Dedifferentiated amniotic fluid mesenchymal stem cell (primary cell): Measurements from ENCODE around the gene ERBB2.
"Not testable (repeated sequence)": the region's sequence is repeated elsewhere in the genome, so short reads cannot be mapped to it uniquely, and the experiment has no call there.

Experiments
- DNase-seq: peaks from one replicate; pipeline ENCODE4 v3.0.0-alpha.2; 2016; ENCODE audit errors: extremely low spot score

The ERBB2 gene

GRCh38 chr17:39744836-39745215 is 45.0 kb downstream of the ERBB2 start:
- DNase-seq = no peak

DNA sequence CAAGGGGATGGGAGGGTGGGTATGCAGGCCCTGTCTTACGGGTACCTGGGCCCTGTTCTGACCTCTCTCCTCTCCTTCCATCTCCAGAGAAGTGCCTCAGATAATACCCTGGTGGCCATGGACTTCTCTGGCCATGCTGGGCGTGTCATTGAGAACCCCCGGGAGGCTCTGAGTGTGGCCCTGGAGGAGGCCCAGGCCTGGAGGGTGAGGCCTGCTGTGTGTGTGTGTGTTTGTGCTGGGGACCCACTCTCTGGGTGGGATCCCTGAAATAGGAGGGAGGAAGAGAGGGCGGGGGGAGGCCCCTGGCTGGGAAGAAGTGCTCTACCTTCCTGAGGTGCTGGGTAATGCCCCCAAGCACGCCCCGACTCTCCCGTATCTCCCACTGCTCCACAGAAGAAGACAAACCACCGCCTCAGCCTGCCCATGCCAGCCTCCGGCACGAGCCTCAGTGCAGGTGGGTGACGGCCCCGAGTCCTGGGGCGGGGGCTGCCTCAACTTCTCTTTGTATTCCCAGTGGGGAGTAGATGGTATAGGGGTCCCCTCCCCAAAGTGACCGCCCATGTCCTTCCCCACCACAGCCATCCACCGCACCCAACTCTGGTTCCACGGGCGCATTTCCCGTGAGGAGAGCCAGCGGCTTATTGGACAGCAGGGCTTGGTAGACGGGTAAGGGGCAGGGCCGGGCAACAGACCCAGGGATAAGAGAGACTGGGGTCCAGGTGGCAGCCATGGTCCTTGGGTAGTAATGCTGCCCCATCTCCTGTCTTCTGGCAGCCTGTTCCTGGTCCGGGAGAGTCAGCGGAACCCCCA is 45.7 kb downstream of the ERBB2 start:
- DNase-seq = no peak

- no peak for DNase-seq
Measured at GRCh38 chr17:39746145-39746461, 46.2 kb downstream of the ERBB2 start.

DNA sequence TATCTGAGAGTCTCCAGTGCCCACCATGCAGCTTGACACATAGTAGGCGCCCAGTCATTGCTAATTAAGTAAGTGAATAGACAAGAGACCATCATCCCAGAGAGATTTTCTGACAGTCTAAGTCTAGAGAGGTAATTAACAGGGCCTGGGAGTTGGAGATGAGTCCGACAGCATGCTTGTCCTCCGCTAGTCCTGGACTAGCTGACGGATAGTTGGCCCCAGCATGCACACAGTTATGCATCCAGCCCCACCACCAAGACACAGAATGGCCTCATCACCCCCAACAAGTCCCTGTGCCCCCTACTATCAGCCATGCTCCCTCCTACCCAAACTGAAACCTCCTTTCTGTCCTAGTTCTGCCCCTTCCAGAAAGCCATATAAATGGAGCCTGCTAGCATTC is 47.9 kb downstream of the ERBB2 start:
- no peak for DNase-seq

DNA sequence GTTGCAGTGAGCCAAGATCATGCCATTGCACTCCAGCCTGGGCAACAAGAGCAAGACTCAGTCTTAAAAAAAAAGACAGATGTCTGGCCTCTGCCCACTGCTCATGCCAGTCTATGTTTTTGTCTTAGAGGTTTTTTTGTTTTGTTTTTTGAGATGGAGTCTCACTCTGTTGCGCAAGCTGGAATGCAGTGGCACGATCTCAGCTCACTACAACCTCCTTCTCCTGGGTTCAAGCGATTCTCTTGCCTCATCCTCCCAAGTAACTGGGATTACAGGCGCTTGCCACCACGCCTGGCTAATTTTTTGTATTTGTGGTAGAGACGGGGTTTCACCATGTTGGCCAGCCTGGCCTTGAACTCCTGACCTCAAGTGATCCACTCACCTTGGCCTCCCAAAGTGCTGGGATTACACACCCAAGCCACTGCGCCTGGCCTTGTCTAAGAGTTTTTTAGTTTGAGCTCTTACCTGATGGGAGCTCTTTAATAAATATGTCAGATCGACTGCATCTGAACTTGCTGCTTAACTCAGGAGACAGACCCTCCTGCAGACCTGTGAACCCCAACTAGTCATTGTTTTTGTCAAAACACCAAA is 48.7 kb downstream of the ERBB2 start:
- DNase-seq = not testable (repeated sequence)

DNA sequence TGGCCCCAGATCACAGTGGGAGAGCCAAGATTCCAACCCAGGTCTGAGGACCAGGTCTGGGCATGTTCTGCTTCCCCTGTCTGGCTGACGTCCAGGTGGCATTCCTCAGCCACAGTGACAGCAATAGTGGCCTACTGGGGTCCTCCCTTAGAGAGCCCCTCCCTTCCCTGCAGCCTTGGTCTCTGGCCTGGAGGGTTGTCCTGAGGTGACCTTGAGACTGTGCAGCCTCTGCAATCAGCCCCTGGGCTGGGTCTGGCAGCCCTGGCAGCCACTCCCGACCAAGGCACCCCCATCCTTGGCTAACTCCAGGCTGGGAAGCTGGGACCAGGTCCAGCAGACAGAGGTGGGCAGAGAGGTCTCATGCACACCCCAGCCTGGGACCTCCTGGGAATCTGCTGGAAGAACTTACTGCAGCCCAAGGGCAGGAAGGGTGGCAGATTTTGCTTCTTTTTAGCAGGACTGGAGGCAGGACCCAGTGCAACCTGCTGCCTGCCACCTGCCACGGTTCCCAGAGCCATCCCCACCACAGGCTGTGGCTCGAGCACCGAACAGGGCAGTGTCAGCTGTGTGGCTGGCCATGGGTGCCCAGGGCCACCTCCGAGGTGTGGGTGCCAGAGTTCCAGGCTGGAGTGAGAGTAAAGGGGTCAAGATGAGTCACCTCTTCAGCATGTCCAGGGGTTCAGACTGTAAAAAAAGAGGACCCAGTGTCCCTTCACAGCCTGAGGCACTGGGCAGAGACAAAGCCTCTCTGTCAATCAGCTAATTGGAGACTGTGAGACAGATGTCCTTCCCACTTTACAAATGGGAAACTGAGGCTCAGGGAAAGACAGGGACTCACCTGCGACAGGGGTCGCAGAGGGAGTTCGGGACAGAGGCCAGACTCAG is 50.5 kb downstream of the ERBB2 start:
- DNase-seq = no peak

DNA sequence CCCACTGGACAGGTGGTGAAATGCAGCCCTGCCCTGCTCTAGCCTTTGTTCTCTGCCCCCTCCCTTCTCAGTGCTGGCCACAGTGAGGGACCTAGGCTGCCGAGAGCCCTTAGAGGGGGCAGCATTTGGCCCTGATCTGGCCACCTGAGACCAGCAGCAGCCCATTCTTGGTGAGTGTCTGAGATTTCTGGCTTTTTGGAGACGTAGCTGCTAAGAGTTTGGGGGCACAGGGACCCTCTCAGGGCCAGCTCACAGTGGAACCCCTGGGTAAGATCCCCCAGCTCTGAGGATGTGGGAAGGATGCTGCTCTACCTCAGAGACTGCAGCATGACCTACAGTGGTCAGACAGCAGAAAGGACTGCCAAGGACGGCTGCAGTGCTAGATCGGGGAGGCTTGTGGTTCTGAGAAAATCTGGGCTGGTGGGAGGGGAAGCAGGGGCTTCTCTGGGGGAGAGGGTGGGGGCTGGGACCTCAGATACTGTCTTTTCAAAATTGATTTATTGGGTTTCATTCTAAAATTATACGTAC is 51.2 kb downstream of the ERBB2 start:
- no peak for DNase-seq

DNA sequence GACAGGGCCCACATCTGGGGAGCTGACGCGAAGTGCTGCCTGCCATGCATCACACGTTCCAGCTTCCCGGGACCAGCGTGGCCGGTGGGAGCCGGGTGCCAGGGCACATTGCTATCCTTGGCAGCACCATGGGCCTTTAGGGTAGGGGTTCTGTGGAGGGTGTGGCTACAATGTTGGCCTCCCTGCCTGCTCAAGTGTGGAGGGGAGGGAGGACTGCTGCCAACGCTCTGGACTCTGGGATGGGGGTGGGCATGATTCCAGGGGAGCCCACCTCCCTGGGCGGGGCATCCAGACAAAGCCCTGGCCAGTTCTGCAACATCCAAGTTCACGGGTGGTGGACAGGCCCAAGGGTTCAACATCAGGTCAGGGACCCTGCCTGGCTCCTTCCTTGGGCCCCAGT is 51.8 kb downstream of the ERBB2 start:
- DNase-seq = no peak

GRCh38 chr17:39752241-39752881 is 52.5 kb downstream of the ERBB2 start:
- no peak for DNase-seq

DNA sequence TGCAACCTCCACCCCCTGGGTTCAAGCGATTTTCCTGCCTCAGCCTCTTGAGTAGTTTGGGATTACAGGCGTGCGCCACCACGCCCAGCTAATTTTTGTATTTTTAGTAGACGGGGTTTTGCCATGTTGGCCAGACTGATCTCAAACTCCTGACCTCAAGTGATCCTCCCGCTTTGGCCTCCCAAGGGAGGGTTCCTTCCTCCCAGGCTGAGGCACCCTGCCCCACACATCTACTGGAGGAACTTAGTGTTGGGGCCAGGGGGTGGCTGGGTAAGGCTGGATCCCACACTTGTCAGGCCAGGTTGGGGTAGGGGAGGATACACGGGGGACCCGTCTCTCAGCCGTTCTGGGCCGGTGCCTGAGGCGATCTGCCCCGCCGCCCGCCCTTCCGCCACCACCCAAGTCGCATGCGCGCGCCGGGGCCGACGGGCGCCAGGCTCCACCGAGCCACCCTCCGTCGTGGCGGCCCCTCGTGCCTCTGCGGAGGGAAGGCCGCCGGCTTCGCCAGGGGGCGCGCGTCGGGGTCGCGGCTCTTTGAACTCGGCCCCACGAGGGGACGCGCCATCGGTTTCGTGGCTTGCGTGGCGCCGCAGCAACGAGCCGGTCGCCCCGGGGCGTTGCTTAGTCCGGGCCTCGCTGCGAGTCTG is 53.8 kb downstream of the ERBB2 start:
- no peak for DNase-seq

GRCh38 chr17:39754161-39754957 is 54.5 kb downstream of the ERBB2 start:
- DNase-seq = peak; percentile 65

DNA sequence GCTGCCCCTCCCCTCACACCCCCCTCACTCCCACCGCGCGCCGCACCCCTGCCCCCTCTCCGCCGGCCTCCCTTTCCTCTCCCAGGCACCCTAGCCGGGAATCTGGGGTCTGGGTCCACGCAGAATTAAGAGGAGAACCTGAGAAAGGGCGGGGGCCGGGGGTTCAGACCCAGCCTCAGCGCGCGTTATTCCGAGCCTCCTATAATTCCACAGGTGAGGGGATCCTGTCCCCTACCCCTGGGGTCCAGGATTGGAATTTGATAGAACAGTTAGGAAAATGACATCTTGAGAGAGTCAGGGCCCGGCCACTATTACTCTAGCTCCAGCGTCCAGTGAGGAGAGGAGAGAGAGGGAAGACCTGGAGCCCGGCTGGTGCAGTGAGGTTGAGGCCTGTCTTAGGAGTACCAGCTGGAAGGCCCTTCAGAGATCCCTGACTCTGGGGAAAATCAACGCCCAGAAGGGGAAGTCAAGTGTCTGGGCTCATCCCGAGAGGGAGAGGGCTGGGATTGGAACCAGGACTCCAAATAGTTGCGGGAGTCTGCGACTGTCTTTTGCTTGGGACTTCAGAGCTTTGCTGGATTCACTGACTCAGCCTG is 55.2 kb downstream of the ERBB2 start:
- no peak for DNase-seq

DNA sequence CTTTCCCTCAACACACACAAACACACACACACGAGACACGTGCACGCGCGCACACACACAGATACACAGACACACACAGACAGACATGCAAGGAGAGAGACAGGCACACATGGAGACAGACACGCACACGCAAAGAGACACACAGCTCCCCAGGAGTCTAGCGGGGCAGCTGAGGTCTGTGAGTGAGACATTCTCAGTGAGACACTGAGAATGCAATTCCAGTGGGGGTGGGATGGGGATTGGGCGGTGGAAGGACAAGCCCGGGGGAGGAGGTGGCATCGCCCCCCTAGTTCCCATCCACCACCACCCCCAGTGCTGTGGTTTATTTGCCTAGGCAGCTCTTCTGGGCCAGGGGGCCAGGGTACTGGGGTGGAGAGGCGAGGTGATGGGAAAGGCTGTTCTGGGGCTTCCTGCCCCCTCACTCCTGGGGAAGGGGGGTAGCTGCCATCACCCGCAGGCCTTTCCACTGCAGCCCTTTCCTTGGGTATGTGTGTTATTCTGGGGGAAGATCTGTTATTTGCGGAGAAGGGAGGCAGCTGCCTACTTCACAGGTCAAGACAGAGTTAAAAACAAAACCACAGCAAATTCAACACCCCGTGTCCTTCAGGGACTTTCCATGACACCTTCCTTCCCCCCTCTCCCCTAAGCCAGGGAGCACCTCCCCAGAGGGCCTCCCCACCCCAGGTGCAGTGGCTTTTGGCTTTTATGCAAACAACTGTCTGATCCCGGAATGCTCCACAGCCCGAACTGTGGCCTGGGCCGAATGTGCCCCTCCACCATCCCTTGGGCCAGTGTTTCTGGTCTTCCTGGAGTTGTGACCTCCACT is 55.9 kb downstream of the ERBB2 start:
- DNase-seq = no peak

GRCh38 chr17:39756380-39757079 is 56.7 kb downstream of the ERBB2 start:
- no peak for DNase-seq

DNA sequence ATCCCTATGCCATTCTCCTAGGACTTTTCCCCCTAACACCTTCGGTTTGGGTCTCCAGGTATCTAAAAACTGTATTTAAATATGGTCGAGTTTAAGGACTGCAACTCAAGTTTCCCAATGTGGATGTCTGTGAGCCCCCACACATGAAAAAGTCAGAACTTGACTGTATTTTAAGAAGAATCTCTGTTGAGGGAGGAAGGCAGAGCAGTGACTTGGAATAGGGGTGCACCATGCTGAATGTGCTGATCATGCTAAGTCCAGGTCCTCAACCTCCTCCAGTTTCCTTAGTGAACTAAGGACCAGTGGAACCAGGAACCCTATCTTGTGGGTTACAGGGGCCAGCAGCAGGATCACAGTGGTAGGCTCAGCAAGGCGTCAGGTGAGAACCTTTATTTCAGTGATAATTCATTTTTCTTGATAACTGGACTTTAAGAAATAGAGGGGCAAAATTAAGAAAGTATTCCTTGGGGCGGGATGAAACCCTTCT is 57.4 kb downstream of the ERBB2 start:
- no peak for DNase-seq

- DNase-seq = no peak
Measured at GRCh38 chr17:39757931-39758873, 58.3 kb downstream of the ERBB2 start.

DNA sequence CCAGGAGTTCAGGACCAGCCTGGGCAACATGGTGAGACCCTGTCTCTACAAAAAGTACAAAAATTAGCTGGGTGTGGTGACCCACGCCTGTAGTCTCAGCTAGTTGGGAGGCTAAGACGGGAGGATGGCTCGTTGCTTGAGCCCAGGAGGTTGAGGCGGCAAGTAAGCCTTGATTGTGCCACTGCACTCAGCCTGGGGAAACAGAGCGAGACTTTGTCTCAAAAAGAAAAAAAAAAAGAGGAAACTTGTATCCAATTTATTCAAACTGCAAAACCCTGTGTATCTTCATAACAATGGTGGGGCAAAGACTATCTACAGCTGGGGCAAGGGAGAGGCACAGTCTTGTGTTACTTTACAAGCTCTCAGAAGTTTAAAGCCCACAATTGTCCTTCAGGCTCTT is 59.3 kb downstream of the ERBB2 start:
- no peak for DNase-seq
